ENCODE results near the gene CUX1. TPM values are rescaled to one million over a fixed set of nuclear protein-coding genes. Genes with fewer than 3 reads are reported as not detected.

Gene CUX1
- total and polyA plus RNA-seq, 2 of the 13 experiments (the other 11 are each of a cell fraction or from before 2014, with no cell fraction given) = 13.7 to 14.9 TPM

- TF ChIP-seq ZNF513 (CRISPR knock-in tag; conservative IDR thresholded peaks at IDR 0.05) (no peak), EED (CRISPR knock-in tag; IDR thresholded peaks at IDR 0.05) (no peak; the same call in 1 of the 2 replicates), ZBTB33 (CRISPR knock-in tag; IDR thresholded peaks at IDR 0.05) (peak; percentile 88), AGO2 (optimal IDR thresholded peaks at IDR 0.05; ENCODE audit: low read depth, low read length) (peak; percentile 23), HNRNPUL1 (IDR thresholded peaks at IDR 0.05; ENCODE audit: low read depth, low read length) (no peak), NR2C2 (CRISPR knock-in tag; IDR thresholded peaks at IDR 0.05; ENCODE audit: borderline replicate concordance) (peak; percentile 80), ZNF329 (CRISPR knock-in tag; IDR thresholded peaks at IDR 0.05; ENCODE audit: low read depth) (no peak), XBP1 (CRISPR knock-in tag; IDR thresholded peaks at IDR 0.05) (no peak), ZBTB34 (CRISPR knock-in tag; IDR thresholded peaks at IDR 0.05) (no peak), ZBTB40 (IDR thresholded peaks at IDR 0.05) (no peak), ZBTB40 (CRISPR knock-in tag; IDR thresholded peaks at IDR 0.05) (no peak)
Measured at GRCh38 chr7:101910991-101911799, 93.8 kb downstream of the CUX1 start (continued).
